ENCODE measurements around the gene CBFA2T2.
"Not testable (repeated sequence)": the region's sequence is repeated elsewhere in the genome, so short reads cannot be mapped to it uniquely, and the experiment has no call there.

Gene CBFA2T2

GRCh38 chr20:33685328-33686099 is 195.6 kb downstream of the CBFA2T2 start:
- peak; percentile 77 for DNase-seq

- DNase-seq = peak; percentile 97
Observed at GRCh38 chr20:33686100-33686983, 196.4 kb downstream of the CBFA2T2 start, which contains the start of gene E2F1. TSS of gene E2F1 (minus strand) at chr20:33686385. CDS start at chr20:33686264, 121 bp downstream.

- DNase-seq = no peak
Observed at GRCh38 chr20:33686984-33687366, 197.1 kb downstream of the CBFA2T2 start.

GRCh38 chr20:33687370-33687915 is 197.5 kb downstream of the CBFA2T2 start:
- no peak for DNase-seq

DNA sequence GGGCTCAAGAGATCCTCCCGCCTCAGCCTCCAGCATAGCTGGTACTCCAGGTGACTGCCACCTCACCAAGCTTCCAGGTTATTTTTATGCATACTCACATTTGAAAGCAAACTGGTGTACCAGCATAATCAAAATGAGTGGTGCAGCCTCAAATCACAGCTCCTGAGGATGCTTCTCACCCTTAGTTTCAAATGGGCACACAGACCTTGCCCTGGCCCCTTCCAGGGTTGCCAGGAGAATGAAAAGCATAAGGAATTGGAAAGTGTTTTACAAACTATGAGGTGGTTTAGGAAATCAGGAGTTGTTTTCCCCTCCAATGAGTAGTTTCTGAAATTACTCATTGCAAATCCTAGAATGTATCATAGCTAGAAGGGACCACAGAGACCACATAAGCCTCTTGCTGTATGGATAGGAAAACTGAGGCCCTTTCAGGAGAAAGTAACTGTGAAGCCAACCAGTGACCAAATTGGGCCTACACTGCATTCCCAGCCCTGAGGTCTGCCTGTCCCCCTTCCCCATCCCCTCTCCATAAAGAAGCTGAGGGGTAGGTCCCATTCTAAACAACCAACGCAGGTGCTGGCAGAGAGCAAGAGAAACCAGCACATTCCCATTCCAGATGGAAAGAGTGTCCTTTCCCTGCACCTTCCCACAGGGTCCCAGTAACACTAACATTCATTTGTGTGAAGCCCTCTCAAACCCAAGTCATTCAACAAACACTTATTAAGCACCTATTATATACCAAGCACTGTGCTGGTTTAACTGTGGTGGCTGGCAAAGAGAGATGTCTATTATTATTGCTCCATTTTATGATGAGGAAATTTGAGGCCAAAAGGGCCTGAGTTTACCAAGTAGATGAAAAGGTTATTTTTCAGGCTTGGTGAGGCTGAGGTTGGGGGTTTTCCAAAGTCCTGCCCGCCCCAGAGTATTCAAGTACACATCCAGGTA is 198.4 kb downstream of the CBFA2T2 start:
- DNase-seq = peak; percentile 44

- no peak for DNase-seq
Observed at GRCh38 chr20:33688938-33689424, 199.1 kb downstream of the CBFA2T2 start.

- DNase-seq = no peak
Observed at GRCh38 chr20:33689493-33689892, 199.6 kb downstream of the CBFA2T2 start.

DNA sequence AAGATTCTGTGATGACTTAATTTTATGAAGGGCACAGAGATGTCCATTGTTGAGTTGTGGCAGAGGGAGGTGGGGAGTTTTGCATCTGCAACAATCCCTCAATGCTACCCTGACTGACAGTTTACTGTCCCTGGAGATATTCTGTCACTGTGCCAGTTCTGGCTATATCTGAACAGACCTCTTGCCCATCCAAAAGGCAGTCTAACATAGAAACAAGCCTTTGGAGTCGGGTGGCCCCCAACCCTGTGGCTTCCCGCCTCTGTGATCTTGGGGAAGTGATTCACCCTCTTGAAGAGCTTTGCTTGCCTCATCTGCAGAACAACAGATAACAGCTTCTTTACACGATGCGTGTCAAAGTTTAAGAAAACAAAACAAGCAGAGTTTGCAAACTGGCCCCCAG is 200.1 kb downstream of the CBFA2T2 start:
- peak; percentile 73 for DNase-seq

- no peak for DNase-seq
Observed at GRCh38 chr20:33693289-33693688, 203.4 kb downstream of the CBFA2T2 start.

DNA sequence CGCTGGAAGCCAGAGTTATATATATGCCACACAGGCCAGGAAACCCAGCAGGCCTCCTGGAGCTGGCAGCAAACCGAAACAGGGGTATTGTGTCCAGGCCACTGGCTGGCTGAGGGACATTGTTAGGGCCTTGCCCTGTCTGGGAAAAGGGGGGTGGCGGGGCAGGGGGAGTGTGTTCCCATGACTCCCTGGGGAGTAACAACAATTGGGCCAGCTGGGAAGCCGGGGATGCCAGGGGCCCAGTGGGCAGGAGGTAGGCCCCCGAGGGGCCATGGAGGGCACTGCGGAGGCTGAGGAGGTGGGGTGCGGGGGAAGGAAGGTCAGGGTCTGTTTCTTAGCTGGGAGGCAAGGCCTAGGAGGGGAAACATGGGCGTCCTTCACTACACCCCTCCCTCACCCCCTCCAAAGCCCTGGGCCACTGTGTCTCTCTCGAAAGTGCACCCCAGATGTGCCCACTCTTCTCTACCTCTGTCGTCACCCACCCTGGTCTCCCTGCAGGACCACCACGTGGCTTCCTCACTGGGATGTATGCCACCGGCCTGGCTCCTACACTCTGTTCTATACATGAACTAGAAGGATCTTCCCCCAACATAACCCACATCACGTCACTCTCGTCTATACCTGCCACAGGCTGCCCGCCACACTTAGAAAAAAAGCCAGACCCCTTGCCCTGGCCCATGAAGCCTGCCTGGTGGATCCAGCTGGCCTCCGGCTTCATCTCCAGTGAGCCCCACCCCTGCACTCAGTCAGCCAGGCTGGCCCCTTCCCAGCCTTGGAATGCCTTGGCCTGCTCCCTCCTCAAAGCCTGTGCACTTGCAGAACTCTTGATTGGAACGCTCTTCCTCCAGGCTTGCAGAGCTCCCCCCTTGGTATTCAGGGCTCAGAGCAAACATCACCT is 204.1 kb downstream of the CBFA2T2 start:
- no peak for DNase-seq

DNA sequence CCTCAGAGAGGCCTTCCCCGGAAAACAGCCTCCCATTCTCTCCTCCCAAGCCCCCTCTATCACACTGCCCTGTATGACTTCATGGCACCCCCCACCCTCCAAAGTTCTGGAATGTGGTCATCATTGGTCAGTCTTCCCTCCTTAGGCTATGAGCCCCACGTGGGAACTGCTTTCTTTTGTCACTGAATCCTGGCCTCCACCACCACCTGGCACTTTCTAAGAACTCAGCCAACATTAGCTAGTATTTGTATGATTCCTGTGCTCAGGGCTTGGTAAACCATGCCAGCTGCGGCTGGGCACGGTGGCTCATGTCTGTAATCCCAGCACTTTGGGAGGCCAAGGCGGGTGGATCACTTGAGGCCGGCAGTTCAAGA is 204.7 kb downstream of the CBFA2T2 start:
- no peak for DNase-seq

- DNase-seq = no peak
Observed at GRCh38 chr20:33696448-33696847, 206.6 kb downstream of the CBFA2T2 start.

DNA sequence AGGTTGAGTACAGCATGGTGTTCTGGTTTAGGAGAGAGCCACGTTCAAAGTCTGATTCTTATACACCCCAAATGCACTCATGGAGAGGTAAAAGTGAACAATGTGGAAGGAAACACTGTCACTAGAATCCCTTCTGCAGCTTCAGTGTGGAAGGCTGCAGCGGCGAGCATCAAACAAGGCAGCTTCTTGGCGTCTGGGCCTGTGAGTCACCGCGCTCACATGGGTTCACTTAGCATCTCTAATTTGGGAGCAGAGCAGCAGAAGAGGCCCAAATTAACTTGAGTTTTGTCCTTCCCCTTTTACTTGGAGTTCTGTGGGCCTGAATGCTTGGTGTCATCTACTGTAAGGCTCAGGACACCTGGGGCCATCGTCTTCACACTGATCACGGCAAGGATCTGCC is 207.2 kb downstream of the CBFA2T2 start:
- no peak for DNase-seq

DNA sequence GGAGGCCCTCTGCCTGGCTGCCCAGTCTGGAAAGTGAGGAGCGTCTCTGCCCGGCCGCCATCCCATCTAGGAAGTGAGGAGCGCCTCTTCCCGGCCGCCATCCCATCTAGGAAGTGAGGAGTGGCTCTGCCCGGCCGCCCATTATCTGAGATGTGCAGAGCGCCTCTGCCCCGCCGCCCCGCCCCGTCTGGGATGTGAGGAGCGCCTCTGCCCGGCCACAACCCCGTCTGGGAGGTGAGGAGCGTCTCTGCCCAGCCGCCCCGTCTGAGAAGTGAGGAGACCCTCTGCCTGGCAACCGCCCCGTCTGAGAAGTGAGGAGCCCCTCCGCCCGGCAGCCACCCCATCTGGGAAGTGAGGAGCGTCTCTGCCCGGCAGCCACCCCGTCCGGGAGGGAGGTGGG is 209.1 kb downstream of the CBFA2T2 start:
- DNase-seq = not testable (repeated sequence)

Data from activated CD4-positive, alpha-beta T cell treated with anti-CD3 and anti-CD28 coated beads, Interleukin-2, amount 50 U/mL, for 16 hours (primary cell).